OCI-LY7 (cell line): ENCODE data around the gene STARD7. TPM values are rescaled to one million over a fixed set of nuclear protein-coding genes. Genes with fewer than 3 reads are reported as not detected.
A peak's percentile ranks its signal among the peaks of the same experiment; 100 is the strongest.

Experiments used
- BruUV-seq: library from RNA; stranded (reverse); fragments of 400-500 nt; replicated peaks from 2 replicates; lab custom pipeline; 2021; lab: Mats Ljungman, UMichigan
- CTCF ChIA-PET: fragments of 300-600 bp; sonication (Branson Sonifier 250); formaldehyde crosslinking; loops from one replicate; lab custom pipeline; 2022; ENCODE audit warnings: antibody characterized with exemption; ENCODE audit not compliant: unreplicated experiment; lab: Charles Lee
- POLR2A ChIA-PET: fragments of 300-600 bp; sonication (Branson Sonifier 250); formaldehyde crosslinking; loops from one replicate; lab custom pipeline; 2022; ENCODE audit warnings: antibody characterized with exemption; lab: Charles Lee
- DNase-seq: peaks from one replicate; pipeline ENCODE4 v3.0.0-alpha.2; 2015; ENCODE audit warnings: low spot score
- H2AFZ ChIP-seq: fragments of 200-600 bp; sonication (generic), shearing (Covaris generic); 2 replicates; pipeline ENCODE4 v1.6.1; 2014; ENCODE audit warnings: mild to moderate bottlenecking, antibody characterized with exemption, low read length, moderate library complexity
- H3K27ac ChIP-seq: fragments of 200-600 bp; sonication (generic); 2 replicates; pipeline ENCODE4 v1.5.1; 2014; ENCODE audit warnings: mixed run types, low read depth, mild to moderate bottlenecking, moderate library complexity, low read length, inconsistent platforms; ENCODE audit not compliant: poor library complexity, severe bottlenecking
- H3K36me3 ChIP-seq: fragments of 200-600 bp; sonication (generic); 2 replicates; pipeline ENCODE4 v1.6.1; 2014; ENCODE audit warnings: mild to moderate bottlenecking, antibody characterized with exemption, low read length, moderate library complexity, mixed read lengths; ENCODE audit not compliant: insufficient read depth
- H3K4me1 ChIP-seq: fragments of 200-600 bp; sonication (generic); 2 replicates; pipeline ENCODE4 v1.5.1; 2014; ENCODE audit warnings: mild to moderate bottlenecking, low read length; ENCODE audit not compliant: insufficient read depth, poor library complexity, severe bottlenecking
- H3K4me2 ChIP-seq: fragments of 200-600 bp; sonication (generic); 2 replicates; pipeline ENCODE4 v1.6.1; 2014; ENCODE audit warnings: mild to moderate bottlenecking, low read length
- H3K4me3 ChIP-seq: fragments of 200-600 bp; sonication (generic); 2 replicates; pipeline ENCODE4 v1.5.1; 2014; ENCODE audit warnings: mild to moderate bottlenecking, low read depth, low read length; ENCODE audit not compliant: poor library complexity, severe bottlenecking
- H3K79me2 ChIP-seq: fragments of 200-600 bp; sonication (generic); 2 replicates; pipeline ENCODE4 v1.6.1; 2016; ENCODE audit warnings: low read depth, mild to moderate bottlenecking, low read length, moderate library complexity, mixed read lengths; ENCODE audit not compliant: insufficient read depth
- H3K9me2 ChIP-seq: fragments of 200-600 bp; sonication (generic); 2 replicates; pipeline ENCODE4 v1.6.1; 2016; ENCODE audit warnings: mild to moderate bottlenecking, low read length, mixed read lengths; ENCODE audit not compliant: insufficient read depth
- H3K9me3 ChIP-seq: fragments of 200-600 bp; sonication (generic); 2 replicates; pipeline ENCODE4 v1.6.1; 2014; ENCODE audit warnings: mild to moderate bottlenecking, mixed run types, low read length, mixed read lengths
- H4K20me1 ChIP-seq: fragments of 200-600 bp; sonication (generic); 2 replicates; pipeline ENCODE4 v1.6.1; 2014; ENCODE audit warnings: mild to moderate bottlenecking, antibody characterized with exemption, low read length, moderate library complexity, mixed read lengths; ENCODE audit not compliant: insufficient read depth
- EZH2phosphoT487 ChIP-seq: fragments of 200-600 bp; sonication (generic); IDR thresholded peaks from 2 replicates; pipeline ENCODE4 v1.6.1; 2018; ENCODE audit warnings: low read depth, borderline replicate concordance, mild to moderate bottlenecking, mixed run types, antibody characterized with exemption, low read length, moderate library complexity, mixed read lengths
- intact Hi-C: fragments of 100-400 bp; cut with micrococcal nuclease; formaldehyde crosslinking; loops from one replicate; pipeline ENCODE4 v1.10.0; 2022; ENCODE audit not compliant: unreplicated experiment
- total RNA-seq, 2 experiments: library from RNA; depleted of rRNA in 1 of 2; stranded (reverse); fragments of >200 nt in 1 of 2; shearing (Covaris generic) in 1 of 2; gene quantifications; 2 replicates each; pipeline ENCODE4 v1.2.3, GENCODE V29; 2014 to 2022
- TF ChIP-seq, protein P1 (sequence below): fragments of 200-600 bp; sonication (generic); conservative IDR thresholded peaks from 2 replicates; pipeline ENCODE4 v1.5.1; 2014; ENCODE audit warnings: mild to moderate bottlenecking, antibody characterized with exemption, low read length, moderate library complexity, mixed read lengths

STARD7 gene
- total RNA-seq, 2 experiments from 2014 or later = 206 to 239 TPM

DNA sequence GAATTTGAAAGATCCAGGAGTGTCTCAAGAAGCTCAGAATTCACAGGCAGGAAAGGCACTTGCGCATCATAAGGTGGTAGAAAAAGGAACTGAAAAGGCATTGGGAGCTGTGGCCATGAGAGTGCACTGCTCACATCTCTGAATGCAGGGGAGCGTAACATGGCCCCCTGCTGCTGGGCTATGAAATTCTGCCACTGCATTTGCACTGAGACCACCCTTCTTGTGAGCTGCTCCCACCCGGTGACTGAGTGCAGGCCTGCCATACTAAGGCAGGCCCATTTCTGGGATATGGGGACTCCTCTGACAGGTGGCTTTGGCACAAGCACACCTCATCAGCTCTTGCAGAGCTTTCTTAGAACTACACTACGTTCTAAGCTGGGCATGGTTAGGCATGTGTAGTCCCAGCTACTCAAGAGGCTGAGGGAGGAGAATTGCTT, 25.3 kb upstream of the STARD7 start:
- peak overlapping the region; percentile 59; the same call in 1 of the 2 replicates for H2AFZ ChIP-seq
- no peaks in the 10 kb centered on the region for H4K20me1 ChIP-seq
- peak overlapping the region; percentile 77 for H3K4me2 ChIP-seq
- H3K27ac ChIP-seq = peak overlapping the region; percentile 74
- no peaks in the 10 kb centered on the region for H3K79me2 ChIP-seq
- CTCF ChIA-PET = interaction anchor here (1.1 to 1.8 kb wide), 5 partner anchors 11 to 96 kb away, joined by 3 to 6 read pairs (median 4); partner anchors contain the start of gene ASTL
- DNase-seq = peak; percentile 84
- H3K36me3 ChIP-seq = no peaks in the 10 kb centered on the region
- BruUV-seq = no TSS peak
- intact Hi-C loops = loop anchor here (2.0 kb wide), 1 partner anchor 25 kb away; the partner anchor contains the start of gene STARD7
- H3K9me2 ChIP-seq = no peaks in the 10 kb centered on the region
- no peak for TF ChIP-seq EZH2phosphoT487
- TF ChIP-seq, protein P1, sequence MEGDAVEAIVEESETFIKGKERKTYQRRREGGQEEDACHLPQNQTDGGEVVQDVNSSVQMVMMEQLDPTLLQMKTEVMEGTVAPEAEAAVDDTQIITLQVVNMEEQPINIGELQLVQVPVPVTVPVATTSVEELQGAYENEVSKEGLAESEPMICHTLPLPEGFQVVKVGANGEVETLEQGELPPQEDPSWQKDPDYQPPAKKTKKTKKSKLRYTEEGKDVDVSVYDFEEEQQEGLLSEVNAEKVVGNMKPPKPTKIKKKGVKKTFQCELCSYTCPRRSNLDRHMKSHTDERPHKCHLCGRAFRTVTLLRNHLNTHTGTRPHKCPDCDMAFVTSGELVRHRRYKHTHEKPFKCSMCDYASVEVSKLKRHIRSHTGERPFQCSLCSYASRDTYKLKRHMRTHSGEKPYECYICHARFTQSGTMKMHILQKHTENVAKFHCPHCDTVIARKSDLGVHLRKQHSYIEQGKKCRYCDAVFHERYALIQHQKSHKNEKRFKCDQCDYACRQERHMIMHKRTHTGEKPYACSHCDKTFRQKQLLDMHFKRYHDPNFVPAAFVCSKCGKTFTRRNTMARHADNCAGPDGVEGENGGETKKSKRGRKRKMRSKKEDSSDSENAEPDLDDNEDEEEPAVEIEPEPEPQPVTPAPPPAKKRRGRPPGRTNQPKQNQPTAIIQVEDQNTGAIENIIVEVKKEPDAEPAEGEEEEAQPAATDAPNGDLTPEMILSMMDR = peak; percentile 74
- H3K9me3 ChIP-seq = no peaks in the 10 kb centered on the region
- peak overlapping the region; percentile 50 for H3K4me3 ChIP-seq
- POLR2A ChIA-PET = interaction anchor here (0.8 to 2.8 kb wide), 13 partner anchors 8 to 53 kb away, joined by 3 to 25 read pairs (median 5); partner anchors contain the start of gene STARD7
- peaks cover 28% of the 10 kb centered on the region for H3K4me1 ChIP-seq

- no TSS peak for BruUV-seq
Observed at GRCh38 chr2:96233436-96233835, 24.8 kb upstream of the STARD7 start.

More at GRCh38 chr2:96233436-96233835, 24.8 kb upstream of the STARD7 start:
- TF ChIP-seq EZH2phosphoT487 = no peak
- TF ChIP-seq, protein P1 = no peak
- ChIA-PET POLR2A (interaction anchor here (0.6 to 2.8 kb wide), 13 partner anchors 8 to 396 kb away, joined by 3 to 25 read pairs (median 5); partner anchors contain the start of gene STARD7), CTCF (interaction anchor here (1.0 to 1.8 kb wide), 6 partner anchors 10 to 95 kb away, joined by 3 to 6 read pairs (median 4); partner anchors contain the start of genes ASTL and STARD7)
- H3K4me1 ChIP-seq = peaks cover 28% of the 10 kb centered on the region
- H2AFZ ChIP-seq = peak overlapping the region; percentile 59; the same call in 1 of the 2 replicates
- intact Hi-C loops = loop anchor here (2.0 kb wide), 1 partner anchor 25 kb away; the partner anchor contains the start of gene STARD7
- no peaks in the 10 kb centered on the region for H4K20me1 ChIP-seq
- no peaks in the 10 kb centered on the region for H3K36me3 ChIP-seq
- no peak for DNase-seq
- H3K79me2 ChIP-seq = no peaks in the 10 kb centered on the region
- peak overlapping the region; percentile 74 for H3K27ac ChIP-seq
- H3K9me2 ChIP-seq = no peaks in the 10 kb centered on the region
- H3K4me3 ChIP-seq = no peak overlapping the region
- H3K4me2 ChIP-seq = peak overlapping the region; percentile 77
- no peaks in the 10 kb centered on the region for H3K9me3 ChIP-seq
